HG03432 (cell line): ENCODE measurements around the gene TMC8.
"Not testable (repeated sequence)": the region's sequence is repeated elsewhere in the genome, so short reads cannot be mapped to it uniquely, and the experiment has no call there.

ENCODE experiments used
- ATAC-seq: cut with Tn5 transposase; IDR thresholded peaks from one replicate; pipeline ENCODE4 v1.9.1; 2021; ENCODE audit warnings: mild to moderate bottlenecking, moderate library complexity; ENCODE audit not compliant: unreplicated experiment

The TMC8 gene

GRCh38 chr17:78110363-78111015 lies 20.1 kb upstream of the TMC8 start:
- ATAC-seq: no peak

- ATAC-seq: no peak
These were observed 19.4 kb upstream of the TMC8 start for GRCh38 chr17:78111016-78111726.

- no peak for ATAC-seq
These were observed 18.6 kb upstream of the TMC8 start for GRCh38 chr17:78111727-78112517.

- peak; percentile 60 for ATAC-seq
These were observed 17.8 kb upstream of the TMC8 start for GRCh38 chr17:78112518-78113471.

GRCh38 chr17:78113804-78114785 lies 16.5 kb upstream of the TMC8 start:
- ATAC-seq: no peak

GRCh38 chr17:78114831-78115723 lies 15.5 kb upstream of the TMC8 start:
- ATAC-seq: no peak

- ATAC-seq: not testable (repeated sequence)
These were observed 14.8 kb upstream of the TMC8 start for GRCh38 chr17:78115803-78116202.

- no peak for ATAC-seq
These were observed 14.2 kb upstream of the TMC8 start for GRCh38 chr17:78116411-78116810.

GRCh38 chr17:78117027-78117981 lies 13.3 kb upstream of the TMC8 start:
- ATAC-seq: no peak

- no peak for ATAC-seq
These were observed 11.8 kb upstream of the TMC8 start for GRCh38 chr17:78118801-78119241.

- no peak for ATAC-seq
These were observed 10.0 kb upstream of the TMC8 start for GRCh38 chr17:78120537-78120936.

- no peak for ATAC-seq
These were observed 9.4 kb upstream of the TMC8 start for GRCh38 chr17:78120971-78121800.

- no peak for ATAC-seq
These were observed 8.8 kb upstream of the TMC8 start for GRCh38 chr17:78121801-78122215.

GRCh38 chr17:78122216-78122930 lies 8.2 kb upstream of the TMC8 start:
- no peak for ATAC-seq

- ATAC-seq: no peak
These were observed 7.7 kb upstream of the TMC8 start for GRCh38 chr17:78122931-78123249.
